ENCODE results near the gene CD2BP2. TPM values are rescaled to one million over a fixed set of nuclear protein-coding genes. Genes with fewer than 3 reads are reported as not detected.

The CD2BP2 gene
- total and polyA plus RNA-seq, 2 of the 13 experiments (the other 11 are each of a cell fraction or from before 2014, with no cell fraction given), result 24.9 to 54.6 TPM

- TF ChIP-seq ATF4 (CRISPR knock-in tag; IDR thresholded peaks at IDR 0.05) (no peak), NFATC3 (CRISPR knock-in tag; IDR thresholded peaks at IDR 0.05) (no peak), SRF (IDR thresholded peaks at IDR 0.05; ENCODE audit: low read depth, low read length) (no peak), TBL1XR1 (IDR thresholded peaks at IDR 0.05; ENCODE audit: borderline replicate concordance, low read length, partially characterized antibody) (no peak), PHF20 (CRISPR knock-in tag; IDR thresholded peaks at IDR 0.05) (no peak), TCF7 (IDR thresholded peaks at IDR 0.05; ENCODE audit: low read depth) (no peak), RORA (CRISPR knock-in tag; IDR thresholded peaks at IDR 0.05) (no peak), PAWR (CRISPR knock-in tag; IDR thresholded peaks at IDR 0.05; ENCODE audit: borderline replicate concordance) (no peak), NR3C1 (CRISPR knock-in tag; IDR thresholded peaks at IDR 0.05) (no peak), ZBTB7A (CRISPR knock-in tag; IDR thresholded peaks at IDR 0.05) (no peak; the same call in 1 of the 2 replicates), RARG (CRISPR knock-in tag; IDR thresholded peaks at IDR 0.05; ENCODE audit: low read depth) (no peak), THYN1 (CRISPR knock-in tag; IDR thresholded peaks at IDR 0.05; ENCODE audit: borderline replicate concordance, low read depth) (no peak), SALL1 (CRISPR knock-in tag; IDR thresholded peaks at IDR 0.05) (no peak), ZNF891 (CRISPR knock-in tag; IDR thresholded peaks at IDR 0.05) (no peak), ZNF136 (CRISPR knock-in tag; IDR thresholded peaks at IDR 0.05; ENCODE audit: low read depth) (no peak), KLF16 (CRISPR knock-in tag; IDR thresholded peaks at IDR 0.05) (no peak), DBP (CRISPR knock-in tag; IDR thresholded peaks at IDR 0.05; ENCODE audit: not compliant biosample characterization) (no peak), ZNF331 (CRISPR knock-in tag; IDR thresholded peaks at IDR 0.05) (0 out of 2 replicates have a peak, but pooled peaks have one; percentile 46), GATAD1 (CRISPR knock-in tag; IDR thresholded peaks at IDR 0.05) (no peak), HNRNPUL1 (IDR thresholded peaks at IDR 0.05; ENCODE audit: low read depth, low read length) (no peak), ZNF501 (CRISPR knock-in tag; IDR thresholded peaks at IDR 0.05) (no peak), HDAC1 (CRISPR knock-in tag; IDR thresholded peaks at IDR 0.05) (no peak), ZSCAN21 (CRISPR knock-in tag; IDR thresholded peaks at IDR 0.05; ENCODE audit: borderline replicate concordance) (peak; percentile 47; the same call in 1 of the 2 replicates), TERF1 (CRISPR knock-in tag; IDR thresholded peaks at IDR 0.05) (no peak), YEATS4 (CRISPR knock-in tag; IDR thresholded peaks at IDR 0.05; ENCODE audit: borderline replicate concordance) (no peak), ZIK1 (CRISPR knock-in tag; IDR thresholded peaks at IDR 0.05; ENCODE audit: borderline replicate concordance, low read depth) (no peak), ZNF652 (CRISPR knock-in tag; IDR thresholded peaks at IDR 0.05; ENCODE audit: borderline replicate concordance, low read depth) (no peak), YY1 (IDR thresholded peaks at IDR 0.05; ENCODE audit: insufficient read depth, insufficient replicate concordance, low read depth, low read length) (peak; percentile 36)
Measured at GRCh38 chr16:30352488-30353401, 2.4 kb downstream of the CD2BP2 start (continued).
